Rectal smooth muscle tissue (tissue), 1 donor: ENCODE data around the gene RFC1.
"Not testable (repeated sequence)": the region's sequence is repeated elsewhere in the genome, so short reads cannot be mapped to it uniquely, and the experiment has no call there.

ENCODE experiments used
- H3K27ac ChIP-seq: one replicate; pipeline ENCODE4 v1.7.0; 2013; ENCODE audit warnings: low read depth, low read length, inconsistent platforms
- H3K27me3 ChIP-seq: one replicate; pipeline ENCODE4 v1.7.0; 2013; ENCODE audit warnings: low read length; ENCODE audit not compliant: control insufficient read depth, insufficient read depth
- H3K36me3 ChIP-seq: one replicate; pipeline ENCODE4 v1.7.0; 2013; ENCODE audit warnings: low read length; ENCODE audit not compliant: control insufficient read depth, insufficient read depth
- H3K4me1 ChIP-seq: one replicate; pipeline ENCODE4 v1.7.0; 2013; ENCODE audit warnings: low read length; ENCODE audit not compliant: control insufficient read depth, insufficient read depth
- H3K4me3 ChIP-seq: one replicate; pipeline ENCODE4 v1.7.0; 2013; ENCODE audit warnings: low read length
- H3K9ac ChIP-seq: one replicate; pipeline ENCODE4 v1.7.0; 2013; ENCODE audit warnings: low read length

The RFC1 gene

GRCh38 chr4:39286263-39286662 is 79.9 kb downstream of the RFC1 start:
- Histone ChIP-seq H3K4me3 (no peak overlapping the region), H3K9ac (no peak overlapping the region), H3K36me3 (peaks cover 27% of the 10 kb centered on the region), H3K27me3 (no peaks in the 10 kb centered on the region), H3K4me1 (no peaks in the 10 kb centered on the region), H3K27ac (no peak overlapping the region)

- peaks cover 27% of the 10 kb centered on the region for H3K36me3 ChIP-seq
Observed at GRCh38 chr4:39285853-39286252, 80.3 kb downstream of the RFC1 start.

GRCh38 chr4:39285111-39285795 is 80.9 kb downstream of the RFC1 start:
- no peaks in the 10 kb centered on the region for H3K4me1 ChIP-seq
- no peak overlapping the region for H3K9ac ChIP-seq
- H3K27me3 ChIP-seq = no peaks in the 10 kb centered on the region
- H3K36me3 ChIP-seq = peaks cover 24% of the 10 kb centered on the region
- no peak overlapping the region for H3K4me3 ChIP-seq
- no peak overlapping the region for H3K27ac ChIP-seq

More at GRCh38 chr4:39285853-39286252, 80.3 kb downstream of the RFC1 start:
- no peaks in the 10 kb centered on the region for H3K4me1 ChIP-seq
- no peaks in the 10 kb centered on the region for H3K27me3 ChIP-seq
- H3K27ac ChIP-seq = no peak overlapping the region
- H3K9ac ChIP-seq = no peak overlapping the region
- no peak overlapping the region for H3K4me3 ChIP-seq

- Histone ChIP-seq H3K4me1 (no peaks in the 10 kb centered on the region), H3K27me3 (no peaks in the 10 kb centered on the region), H3K27ac (no peak overlapping the region), H3K4me3 (no peak overlapping the region), H3K36me3 (no peaks in the 10 kb centered on the region), H3K9ac (no peak overlapping the region)
Observed at GRCh38 chr4:39280770-39281169, 85.4 kb downstream of the RFC1 start.

GRCh38 chr4:39279416-39279815 is 86.7 kb downstream of the RFC1 start:
- Histone ChIP-seq H3K27me3 (no peaks in the 10 kb centered on the region), H3K4me1 (no peaks in the 10 kb centered on the region), H3K4me3 (no peak overlapping the region), H3K9ac (no peak overlapping the region), H3K36me3 (no peaks in the 10 kb centered on the region), H3K27ac (no peak overlapping the region)

GRCh38 chr4:39278476-39278875 is 87.7 kb downstream of the RFC1 start:
- H3K36me3 ChIP-seq = peaks cover 1% of the 10 kb centered on the region
- H3K9ac ChIP-seq = no peak overlapping the region

GRCh38 chr4:39277661-39278060 is 88.5 kb downstream of the RFC1 start:
- not testable (repeated sequence) for H3K4me3 ChIP-seq, H3K9ac ChIP-seq, H3K27me3 ChIP-seq, H3K27ac ChIP-seq, H3K4me1 ChIP-seq, H3K36me3 ChIP-seq

More at GRCh38 chr4:39278476-39278875, 87.7 kb downstream of the RFC1 start:
- Histone ChIP-seq H3K27me3 (no peaks in the 10 kb centered on the region), H3K4me3 (no peak overlapping the region), H3K27ac (no peak overlapping the region), H3K4me1 (no peaks in the 10 kb centered on the region)

GRCh38 chr4:39274503-39274902 is 91.7 kb downstream of the RFC1 start:
- Histone ChIP-seq H3K36me3 (peaks cover 7% of the 10 kb centered on the region), H3K27me3 (no peaks in the 10 kb centered on the region), H3K4me3 (no peak overlapping the region), H3K27ac (no peak overlapping the region), H3K9ac (no peak overlapping the region), H3K4me1 (no peaks in the 10 kb centered on the region)

- no peak overlapping the region for H3K4me3 ChIP-seq
- H3K4me1 ChIP-seq = no peaks in the 10 kb centered on the region
- no peak overlapping the region for H3K27ac ChIP-seq
- H3K27me3 ChIP-seq = no peaks in the 10 kb centered on the region
- no peak overlapping the region for H3K9ac ChIP-seq
- peaks cover 4% of the 10 kb centered on the region for H3K36me3 ChIP-seq
Observed at GRCh38 chr4:39263895-39264294, 102.3 kb downstream of the RFC1 start.

- Histone ChIP-seq H3K9ac (no peak overlapping the region), H3K4me1 (no peaks in the 10 kb centered on the region), H3K36me3 (no peaks in the 10 kb centered on the region), H3K4me3 (no peak overlapping the region), H3K27me3 (no peaks in the 10 kb centered on the region), H3K27ac (no peak overlapping the region)
Observed at GRCh38 chr4:39259571-39260330, 106.4 kb downstream of the RFC1 start.

GRCh38 chr4:39256436-39256835 is 109.7 kb downstream of the RFC1 start:
- no peak overlapping the region for H3K9ac ChIP-seq
- no peak overlapping the region for H3K27ac ChIP-seq
- no peaks in the 10 kb centered on the region for H3K4me1 ChIP-seq
- no peak overlapping the region for H3K4me3 ChIP-seq
- no peaks in the 10 kb centered on the region for H3K27me3 ChIP-seq
- H3K36me3 ChIP-seq = no peaks in the 10 kb centered on the region

GRCh38 chr4:39255871-39256270 is 110.3 kb downstream of the RFC1 start:
- H3K27me3 ChIP-seq = no peaks in the 10 kb centered on the region
- no peak overlapping the region for H3K4me3 ChIP-seq
- H3K4me1 ChIP-seq = no peaks in the 10 kb centered on the region
- H3K27ac ChIP-seq = no peak overlapping the region
- H3K9ac ChIP-seq = no peak overlapping the region
- H3K36me3 ChIP-seq = no peaks in the 10 kb centered on the region

- Histone ChIP-seq H3K9ac (no peak overlapping the region), H3K4me3 (no peak overlapping the region), H3K36me3 (no peaks in the 10 kb centered on the region), H3K4me1 (no peaks in the 10 kb centered on the region), H3K27ac (no peak overlapping the region), H3K27me3 (no peaks in the 10 kb centered on the region)
Observed at GRCh38 chr4:39255266-39255665, 110.9 kb downstream of the RFC1 start.
